HK-2 (cell line): ENCODE measurements around the gene MRPL46.
"Not testable (repeated sequence)": the region's sequence is repeated elsewhere in the genome, so short reads cannot be mapped to it uniquely, and the experiment has no call there.

ENCODE experiments used
- DNase-seq: peaks from one replicate; pipeline ENCODE4 v3.0.0-alpha.2; 2018; ENCODE audit not compliant: unreplicated experiment

MRPL46 gene

DNA sequence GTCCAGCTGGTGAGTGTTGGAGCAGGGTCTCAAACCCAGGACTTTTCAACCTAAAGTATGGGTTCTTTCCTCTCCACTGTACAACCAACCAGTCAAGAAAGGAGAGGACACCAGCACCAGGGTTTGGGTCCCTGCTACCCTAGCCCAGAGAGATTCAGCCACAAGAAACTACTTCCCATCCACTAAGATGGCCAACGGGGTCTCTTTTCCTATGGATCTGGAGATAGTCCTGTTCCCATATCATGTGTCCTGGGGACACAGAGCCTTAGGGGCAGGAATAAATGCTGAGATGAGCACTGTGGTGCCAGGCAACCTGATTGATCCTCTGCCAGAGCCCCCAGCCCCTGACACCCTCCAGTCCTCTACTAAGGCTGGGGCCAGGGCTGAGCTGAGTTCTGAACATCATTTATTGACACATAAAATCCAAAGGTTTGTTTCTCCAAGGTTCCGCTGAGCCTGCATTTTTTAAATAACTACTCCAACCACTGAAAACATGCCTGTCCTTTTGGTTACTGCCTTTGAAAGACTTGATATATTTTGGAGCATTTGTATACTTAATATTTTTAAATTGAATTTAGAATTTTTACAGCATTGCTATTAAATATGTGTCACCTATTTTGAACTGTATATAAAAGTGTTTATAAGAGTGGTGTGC, 26.0 kb downstream of the MRPL46 start:
- DNase-seq, result no peak

DNA sequence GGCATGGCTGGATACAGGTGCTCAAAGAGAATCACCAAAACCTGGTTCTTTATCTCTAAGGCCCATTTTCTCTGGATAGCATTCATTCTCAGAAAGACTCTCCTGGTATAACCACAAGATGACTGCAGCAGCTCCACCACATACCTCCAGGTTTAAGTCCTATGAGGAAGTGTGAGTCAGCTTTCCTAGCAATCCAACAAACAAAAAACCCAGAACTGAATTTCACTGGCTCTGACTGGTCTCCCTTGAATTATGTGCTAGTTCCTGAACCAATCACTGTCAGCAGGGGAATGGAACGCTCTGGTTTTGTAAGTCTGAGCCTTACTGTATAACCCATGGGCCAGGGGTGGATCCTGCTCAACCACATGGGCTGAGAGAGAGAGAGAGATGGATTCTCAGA, 27.2 kb downstream of the MRPL46 start:
- DNase-seq, result peak; percentile 27

- no peak for DNase-seq
Observed at GRCh38 chr15:88438181-88438580, 29.0 kb downstream of the MRPL46 start.

DNA sequence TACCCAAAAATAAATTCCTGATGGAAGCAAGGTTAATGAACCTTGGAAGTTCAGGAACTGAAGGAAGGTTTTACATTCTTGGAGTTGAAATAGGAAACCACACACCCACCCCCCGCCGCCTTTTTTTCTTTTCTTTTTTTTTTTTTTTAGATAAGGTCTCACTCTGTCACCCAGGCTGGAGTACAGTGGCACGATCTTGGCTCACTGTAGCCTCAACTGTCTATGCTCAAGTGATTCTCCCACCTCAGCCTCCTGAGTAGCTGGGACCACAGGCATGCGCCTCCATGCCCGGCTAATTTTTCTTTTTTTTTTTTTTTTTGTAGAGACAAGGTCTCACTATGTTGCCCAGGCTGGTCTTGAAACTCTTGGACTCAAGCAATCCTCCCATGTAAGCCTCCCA, 33.1 kb downstream of the MRPL46 start:
- DNase-seq, result not testable (repeated sequence)

DNA sequence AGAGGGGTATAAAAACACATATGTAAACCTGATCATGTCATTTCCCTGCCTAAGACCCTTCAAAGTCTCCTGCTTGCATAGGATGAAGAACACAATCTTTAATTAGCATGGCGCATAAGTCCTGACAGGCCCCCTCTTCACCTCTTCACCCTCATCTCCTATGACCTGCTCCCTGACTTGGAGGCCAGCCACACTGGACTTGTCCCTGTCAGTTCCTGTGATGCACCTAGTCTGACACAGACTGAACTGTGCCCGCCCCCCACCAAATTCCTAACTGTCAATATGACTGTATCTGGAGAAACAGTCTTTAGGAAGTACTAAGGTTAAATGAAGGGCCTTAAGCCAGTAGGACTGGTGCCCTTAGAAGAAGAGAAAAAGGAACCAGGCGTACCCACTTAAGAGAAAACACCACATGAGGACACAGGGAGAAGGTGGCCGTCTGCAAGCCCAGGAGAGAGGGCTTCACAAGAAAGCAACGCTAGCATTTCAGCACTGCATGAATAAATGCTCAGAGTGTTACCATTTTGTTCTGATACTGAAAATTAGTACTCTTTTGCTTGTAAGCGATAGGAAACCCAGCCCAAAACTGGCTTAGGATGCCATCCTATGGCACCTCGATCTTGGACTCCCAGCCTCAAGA, 34.0 kb downstream of the MRPL46 start:
- DNase-seq, result no peak

DNA sequence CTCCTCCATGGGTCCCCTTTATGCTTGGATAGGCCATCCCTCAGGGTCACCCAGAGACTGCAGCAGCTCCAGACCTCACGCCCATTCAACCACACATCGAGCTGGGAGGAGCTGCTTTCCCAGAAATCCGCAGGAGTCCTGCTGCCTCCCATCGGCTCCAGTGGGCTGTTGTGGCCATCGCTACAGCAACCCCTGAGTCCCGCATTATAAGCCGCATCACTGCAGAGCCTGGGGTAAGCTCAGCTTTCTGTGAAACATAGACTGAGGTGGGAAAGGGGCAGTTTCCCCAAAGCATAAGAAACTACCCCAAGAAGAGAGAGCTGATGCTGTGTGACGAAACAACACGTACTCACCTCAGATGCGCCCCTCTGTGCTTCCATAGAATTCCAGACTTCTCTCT, 35.7 kb downstream of the MRPL46 start:
- no peak for DNase-seq

DNA sequence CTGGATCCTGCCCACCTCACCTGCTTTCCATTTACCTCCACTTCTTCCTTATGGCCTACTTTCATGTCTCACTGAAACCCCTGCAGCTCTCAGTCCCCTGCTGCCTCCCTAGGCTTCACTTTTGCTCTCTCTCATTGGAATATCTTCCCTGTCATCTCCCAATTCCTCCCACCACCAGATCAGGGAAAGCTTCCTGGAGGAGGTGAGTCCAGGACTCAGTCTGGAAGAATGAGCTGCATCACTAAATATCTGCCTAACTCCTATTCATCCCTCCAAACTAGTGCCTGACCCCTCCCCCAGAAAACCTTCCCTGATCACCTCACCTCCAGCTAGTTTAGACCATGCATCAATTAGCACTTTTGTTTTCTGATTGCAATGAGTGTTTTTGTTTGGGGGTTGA, 37.1 kb downstream of the MRPL46 start:
- DNase-seq, result no peak

DNA sequence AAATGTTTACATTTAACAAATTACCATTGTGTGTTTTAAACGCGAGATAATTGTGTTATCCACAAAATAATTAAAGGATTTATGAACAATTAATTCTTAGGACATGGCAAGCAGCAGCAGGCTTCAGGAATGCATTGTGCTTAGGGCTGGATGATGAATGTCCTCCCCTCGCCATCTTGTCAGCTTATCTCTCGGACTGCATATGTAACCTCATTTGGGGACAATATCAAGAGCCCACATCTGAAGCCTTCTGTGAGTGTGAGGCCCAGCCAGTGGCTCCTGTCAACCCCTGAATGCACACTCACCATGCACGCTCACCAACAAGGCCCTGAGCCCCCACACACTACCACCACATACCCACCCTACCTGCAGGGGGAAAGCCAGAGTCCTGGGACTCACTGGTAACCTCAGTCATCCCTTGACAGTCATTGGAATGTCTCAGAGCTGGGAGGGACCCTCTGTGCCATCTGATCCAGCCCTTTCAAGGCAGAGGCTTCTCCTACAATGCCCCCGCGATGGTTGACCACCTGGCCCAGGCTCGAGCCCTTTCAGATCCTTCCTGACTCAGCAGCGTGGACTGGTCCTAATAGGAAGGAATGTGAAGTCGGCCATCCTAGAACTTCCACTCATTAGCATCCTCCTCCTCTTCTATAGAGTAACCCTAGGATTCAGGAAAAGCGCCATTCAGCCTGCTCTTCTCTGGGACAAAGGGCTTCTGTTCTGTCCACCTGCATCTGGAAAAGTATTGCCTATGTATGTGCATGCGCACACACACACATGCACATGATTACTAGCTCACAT, 38.2 kb downstream of the MRPL46 start:
- no peak for DNase-seq

DNA sequence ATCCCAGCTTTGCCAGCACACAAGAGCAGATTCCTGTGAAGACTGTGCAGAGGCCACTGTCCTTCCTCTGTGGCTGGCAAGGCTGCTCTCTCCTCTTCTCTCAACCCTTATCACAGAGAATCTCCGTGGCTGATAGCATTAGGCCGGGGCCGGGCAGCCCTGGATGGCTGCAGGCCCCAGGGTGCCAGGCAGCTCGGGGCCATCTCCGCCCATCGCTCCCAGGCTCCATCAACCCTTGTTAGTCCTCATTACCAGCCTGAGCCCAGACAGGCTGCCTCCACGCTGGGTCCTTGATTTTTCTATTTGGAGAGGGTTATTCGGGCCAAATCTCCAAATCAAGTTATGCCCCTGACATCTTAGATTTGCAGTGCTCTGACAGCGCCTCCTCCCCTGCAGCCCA, 39.1 kb downstream of the MRPL46 start:
- DNase-seq, result no peak

- DNase-seq, result no peak
Observed at GRCh38 chr15:88426304-88426703, 40.9 kb downstream of the MRPL46 start.

- no peak for DNase-seq
Observed at GRCh38 chr15:88423331-88423730, 43.9 kb downstream of the MRPL46 start.

DNA sequence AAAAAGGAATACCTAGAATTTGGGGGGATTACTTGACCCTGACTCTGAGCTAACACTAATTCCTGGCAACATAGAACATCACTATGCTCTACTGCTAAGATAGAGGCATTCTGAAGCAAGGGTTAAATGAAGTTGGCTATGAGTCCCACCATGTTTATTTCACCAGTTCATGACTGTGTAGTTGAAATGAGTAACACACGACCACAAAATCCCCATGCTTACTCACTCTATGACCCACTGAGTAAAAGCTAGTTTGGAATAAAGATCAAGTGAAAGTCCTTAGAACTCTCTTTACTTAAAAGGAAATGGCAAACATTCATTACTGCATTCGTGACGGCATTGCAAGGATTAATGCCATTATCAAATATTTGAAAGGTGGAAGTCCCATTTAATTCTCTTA, 47.4 kb downstream of the MRPL46 start:
- DNase-seq, result no peak
